ENCODE measurements around the gene C15orf40. TPM values are rescaled to one million over a fixed set of nuclear protein-coding genes. Genes with fewer than 3 reads are reported as not detected.

C15orf40 gene
- total RNA-seq, 4 donors from 2014 or later: 18.7 to 37.2 (median 22.9) TPM

- no peak for DNase-seq (ENCODE audit: low spot score in 2 of 2)
- H3K27me3 ChIP-seq: peaks cover 10% of the 10 kb centered on the region
- no peaks in the 10 kb centered on the region for H3K9me3 ChIP-seq
- H3K4me1 ChIP-seq: peaks cover 10% of the 10 kb centered on the region
- H3K4me3 ChIP-seq: peak overlapping the region; percentile 77
- H3K27ac ChIP-seq: no peak overlapping the region
- H3K36me3 ChIP-seq: no peaks in the 10 kb centered on the region
- TF ChIP-seq POLR2A (IDR thresholded peaks at IDR 0.05) (no peak), CTCF (IDR thresholded peaks at IDR 0.05) (no peak), POLR2AphosphoS5 (IDR thresholded peaks at IDR 0.05) (no peak), EP300 (IDR thresholded peaks at IDR 0.05) (no peak)
- WGBS: 84% methylated on average over 5 of the region's 5 CpGs
Observed at GRCh38 chr15:82950295-82950694, 61.1 kb downstream of the C15orf40 start.

GRCh38 chr15:82946155-82946701 is 65.2 kb downstream of the C15orf40 start:
- WGBS: 85% methylated on average over 8 of the region's 8 CpGs
- peaks cover 1% of the 10 kb centered on the region for H3K27me3 ChIP-seq
- no peak overlapping the region for H3K4me3 ChIP-seq
- no peaks in the 10 kb centered on the region for H3K9me3 ChIP-seq
- DNase-seq (ENCODE audit: low spot score in 2 of 2): no peak
- no peak for TF ChIP-seq EP300 (IDR thresholded peaks at IDR 0.05)
- TF ChIP-seq CTCF (IDR thresholded peaks at IDR 0.05): no peak
- TF ChIP-seq POLR2AphosphoS5 (IDR thresholded peaks at IDR 0.05): no peak
- no peak for TF ChIP-seq POLR2A (IDR thresholded peaks at IDR 0.05)
- no peak overlapping the region for H3K27ac ChIP-seq
- H3K4me1 ChIP-seq: peaks cover 3% of the 10 kb centered on the region
- no peaks in the 10 kb centered on the region for H3K36me3 ChIP-seq

- Histone ChIP-seq H3K4me1 (peaks cover 3% of the 10 kb centered on the region), H3K36me3 (no peaks in the 10 kb centered on the region), H3K27me3 (no peaks in the 10 kb centered on the region), H3K4me3 (no peak overlapping the region), H3K27ac (no peak overlapping the region), H3K9me3 (no peaks in the 10 kb centered on the region)
- DNase-seq (ENCODE audit: low spot score in 2 of 2): no peak
- TF ChIP-seq EP300 (IDR thresholded peaks at IDR 0.05): no peak
- TF ChIP-seq POLR2AphosphoS5 (IDR thresholded peaks at IDR 0.05): no peak
- TF ChIP-seq POLR2A (IDR thresholded peaks at IDR 0.05): no peak
- TF ChIP-seq CTCF (IDR thresholded peaks at IDR 0.05): no peak
- 77% methylated on average over 5 of the region's 5 CpGs for WGBS
Observed at GRCh38 chr15:82945326-82945725, 66.1 kb downstream of the C15orf40 start.

- no peak overlapping the region for H3K4me3 ChIP-seq
- WGBS: 80% methylated on average over 5 of the region's 5 CpGs
- H3K36me3 ChIP-seq: no peaks in the 10 kb centered on the region
- peaks cover 3% of the 10 kb centered on the region for H3K4me1 ChIP-seq
- H3K27ac ChIP-seq: no peak overlapping the region
- TF ChIP-seq POLR2A (IDR thresholded peaks at IDR 0.05) (no peak), POLR2AphosphoS5 (IDR thresholded peaks at IDR 0.05) (no peak), CTCF (IDR thresholded peaks at IDR 0.05) (no peak), EP300 (IDR thresholded peaks at IDR 0.05) (no peak)
- DNase-seq (ENCODE audit: low spot score in 2 of 2): no peak
- H3K27me3 ChIP-seq: no peaks in the 10 kb centered on the region
- H3K9me3 ChIP-seq: no peaks in the 10 kb centered on the region
Observed at GRCh38 chr15:82944821-82945220, 66.6 kb downstream of the C15orf40 start.

GRCh38 chr15:82944056-82944455 is 67.4 kb downstream of the C15orf40 start:
- H3K27me3 ChIP-seq: no peaks in the 10 kb centered on the region
- 79% methylated on average over 5 of the region's 5 CpGs for WGBS
- H3K4me3 ChIP-seq: no peak overlapping the region
- H3K36me3 ChIP-seq: no peaks in the 10 kb centered on the region
- no peak overlapping the region for H3K27ac ChIP-seq
- no peaks in the 10 kb centered on the region for H3K9me3 ChIP-seq
- no peak for DNase-seq (ENCODE audit: low spot score in 2 of 2)
- H3K4me1 ChIP-seq: peaks cover 3% of the 10 kb centered on the region
- TF ChIP-seq POLR2AphosphoS5 (IDR thresholded peaks at IDR 0.05) (no peak), CTCF (IDR thresholded peaks at IDR 0.05) (no peak), EP300 (IDR thresholded peaks at IDR 0.05) (no peak)
